ENCODE results near the gene IL20RA. TPM values are rescaled to one million over a fixed set of nuclear protein-coding genes. Genes with fewer than 3 reads are reported as not detected.
A peak's percentile ranks its signal among the peaks of the same experiment; 100 is the strongest.

IL20RA gene
- total RNA-seq, 4 donors from 2014 or later, result 0.27 to 8.1 (median 2.6) TPM

DNA sequence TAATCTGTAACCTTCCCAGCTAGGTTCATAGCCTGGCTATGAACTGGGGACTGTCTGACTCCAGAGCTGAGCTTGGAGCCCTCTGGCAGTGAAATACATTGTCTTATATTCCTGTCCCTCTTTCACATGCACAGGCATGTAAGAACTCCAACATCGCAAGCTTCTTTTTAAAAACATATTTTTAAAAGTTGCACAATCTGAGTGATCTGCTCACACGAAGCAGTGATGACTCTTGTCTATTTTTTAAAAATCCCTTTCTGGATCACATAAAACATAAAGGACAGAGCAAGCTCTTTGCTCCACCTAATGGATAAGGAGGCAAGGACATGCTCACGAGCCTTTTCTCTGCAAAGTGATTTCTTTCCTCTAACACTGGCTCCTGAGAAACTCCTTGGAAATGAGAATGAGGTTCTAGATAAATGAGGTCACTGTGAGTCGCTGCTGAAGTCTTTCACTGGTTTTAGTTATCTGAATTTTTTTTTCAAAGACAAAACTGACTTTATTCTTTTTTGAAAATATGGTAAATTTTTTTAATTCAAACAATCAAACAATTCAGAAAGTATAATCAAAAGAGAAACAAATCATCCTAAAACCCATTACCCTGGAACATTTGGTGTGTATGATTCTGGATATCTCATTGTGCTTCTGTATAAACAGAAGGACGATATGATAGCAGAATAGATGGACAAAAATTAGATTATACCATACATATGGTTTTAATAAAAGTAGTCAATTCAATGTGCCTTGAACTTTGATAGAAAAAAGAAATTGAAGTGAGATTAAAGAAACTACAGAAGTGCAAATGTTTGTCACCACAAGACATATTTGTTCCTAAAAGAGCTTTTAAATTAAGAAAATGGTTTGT lies 30.8 kb downstream of the IL20RA start:
- WGBS, 2 donors, result 31 to 32% methylated on average over 5 of the region's 5 CpGs
- no peak overlapping the region for H3K27ac ChIP-seq

DNA sequence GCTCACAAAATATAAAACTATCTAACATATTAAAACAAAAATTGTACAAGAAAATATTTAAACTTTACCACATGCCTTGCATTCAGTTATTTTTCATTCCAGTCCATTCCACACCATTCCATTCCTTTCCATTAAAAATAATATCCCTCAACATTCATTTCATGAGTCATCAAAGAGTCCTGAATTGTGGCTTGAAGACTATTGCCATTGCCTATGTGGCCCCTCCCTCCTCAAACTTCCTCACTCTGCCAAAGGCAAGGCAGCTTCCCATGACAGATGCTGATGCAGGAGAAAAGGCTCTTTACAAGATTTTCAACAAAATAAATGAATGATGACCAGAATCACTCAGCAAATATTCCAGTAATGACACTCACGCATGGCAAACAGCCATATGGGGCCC lies 31.7 kb downstream of the IL20RA start:
- H3K4me3 ChIP-seq (replicated peaks in 1 of 3), result no peak overlapping the region
- 76 to 96% methylated on average over 1 of the region's 1 CpG for WGBS, 2 donors
- intact Hi-C loops (cut with DNase I), result no loop called here

More for the DNA sequence above, 30.8 kb downstream of the IL20RA start:
- Histone ChIP-seq H3K4me1 (no peaks in the 10 kb centered on the region), H3K27me3 (no peaks in the 10 kb centered on the region), H3K4me3 (replicated peaks in 1 of 3) (no peak overlapping the region), H3K36me3 (no peaks in the 10 kb centered on the region), H3K9me3 (no peaks in the 10 kb centered on the region)
- TF ChIP-seq, protein P1, sequence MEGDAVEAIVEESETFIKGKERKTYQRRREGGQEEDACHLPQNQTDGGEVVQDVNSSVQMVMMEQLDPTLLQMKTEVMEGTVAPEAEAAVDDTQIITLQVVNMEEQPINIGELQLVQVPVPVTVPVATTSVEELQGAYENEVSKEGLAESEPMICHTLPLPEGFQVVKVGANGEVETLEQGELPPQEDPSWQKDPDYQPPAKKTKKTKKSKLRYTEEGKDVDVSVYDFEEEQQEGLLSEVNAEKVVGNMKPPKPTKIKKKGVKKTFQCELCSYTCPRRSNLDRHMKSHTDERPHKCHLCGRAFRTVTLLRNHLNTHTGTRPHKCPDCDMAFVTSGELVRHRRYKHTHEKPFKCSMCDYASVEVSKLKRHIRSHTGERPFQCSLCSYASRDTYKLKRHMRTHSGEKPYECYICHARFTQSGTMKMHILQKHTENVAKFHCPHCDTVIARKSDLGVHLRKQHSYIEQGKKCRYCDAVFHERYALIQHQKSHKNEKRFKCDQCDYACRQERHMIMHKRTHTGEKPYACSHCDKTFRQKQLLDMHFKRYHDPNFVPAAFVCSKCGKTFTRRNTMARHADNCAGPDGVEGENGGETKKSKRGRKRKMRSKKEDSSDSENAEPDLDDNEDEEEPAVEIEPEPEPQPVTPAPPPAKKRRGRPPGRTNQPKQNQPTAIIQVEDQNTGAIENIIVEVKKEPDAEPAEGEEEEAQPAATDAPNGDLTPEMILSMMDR (IDR thresholded peaks at IDR 0.05), result peak in 4 of 6 experiments; percentile 28 to 50 (median 48)
- TF ChIP-seq POLR2A (IDR thresholded peaks at IDR 0.05), result no peak
- intact Hi-C loops (cut with DNase I), result no loop called here
- DNase-seq, result no peak

DNA sequence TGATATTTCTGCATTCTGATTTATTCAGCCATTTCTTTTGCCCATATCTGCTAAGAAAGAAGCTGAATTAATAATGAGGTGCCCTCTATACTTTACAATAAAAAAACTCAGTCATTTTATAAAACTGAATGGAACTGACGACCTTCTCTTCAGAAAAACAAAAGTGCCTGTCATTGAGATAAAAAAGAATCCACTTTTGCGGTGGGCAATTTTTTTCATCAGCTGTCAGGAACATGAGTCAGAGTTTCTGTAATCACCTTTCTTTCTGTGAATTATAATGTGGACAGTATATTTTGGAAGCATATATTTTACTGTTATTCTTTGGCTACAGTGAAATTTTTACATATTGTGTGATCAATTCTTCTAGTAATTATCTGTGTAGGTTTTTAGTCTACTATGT lies 33.4 kb downstream of the IL20RA start:
- no peak for TF ChIP-seq POLR2A (IDR thresholded peaks at IDR 0.05)
- TF ChIP-seq, protein P1 (IDR thresholded peaks at IDR 0.05), result no peak
- 80 to 86% methylated on average over 2 of the region's 2 CpGs for WGBS, 2 donors
- no peak overlapping the region for H3K4me3 ChIP-seq (replicated peaks in 1 of 3)
- intact Hi-C loops (cut with DNase I), result no loop called here
- H3K4me1 ChIP-seq, result no peaks in the 10 kb centered on the region
- no peaks in the 10 kb centered on the region for H3K9me3 ChIP-seq
- no peak overlapping the region for H3K27ac ChIP-seq
- no peak for DNase-seq
- no peaks in the 10 kb centered on the region for H3K36me3 ChIP-seq
- H3K27me3 ChIP-seq, result no peaks in the 10 kb centered on the region

More for the DNA sequence above, 31.7 kb downstream of the IL20RA start:
- TF ChIP-seq POLR2A (IDR thresholded peaks at IDR 0.05), result no peak
- TF ChIP-seq, protein P1 (IDR thresholded peaks at IDR 0.05), result no peak
- H3K27me3 ChIP-seq, result no peaks in the 10 kb centered on the region
- H3K36me3 ChIP-seq, result no peaks in the 10 kb centered on the region
- H3K4me1 ChIP-seq, result no peaks in the 10 kb centered on the region
- no peaks in the 10 kb centered on the region for H3K9me3 ChIP-seq
- DNase-seq, result no peak
- no peak overlapping the region for H3K27ac ChIP-seq

DNA sequence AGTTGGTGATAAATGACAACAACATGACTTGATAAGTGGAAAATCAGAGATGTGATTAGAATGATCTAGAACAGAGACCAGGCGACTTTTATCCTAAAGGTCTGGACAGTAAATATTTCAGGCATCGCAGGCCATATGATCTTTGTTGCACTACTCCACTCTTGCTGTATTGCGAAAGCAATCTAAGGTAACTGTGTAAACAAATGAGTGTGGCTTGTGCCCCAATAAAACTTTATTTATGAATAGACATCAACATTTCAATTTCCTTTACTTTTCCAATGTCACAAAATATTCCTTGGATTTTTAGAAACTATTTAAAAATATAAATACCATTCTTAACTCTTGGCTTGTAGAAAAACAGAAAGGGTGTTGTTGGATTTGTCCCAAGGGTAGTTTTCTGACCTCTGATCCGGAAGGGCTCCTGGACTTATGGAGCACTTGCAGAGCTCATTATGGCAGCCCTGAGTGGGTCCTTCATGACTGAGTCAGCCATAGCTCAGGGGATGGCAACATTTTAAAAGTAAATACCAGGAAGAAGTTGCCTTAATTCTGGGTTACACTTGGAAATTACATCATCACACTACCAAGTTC lies 34.5 kb downstream of the IL20RA start:
- no peaks in the 10 kb centered on the region for H3K4me1 ChIP-seq
- H3K27me3 ChIP-seq, result no peaks in the 10 kb centered on the region
- intact Hi-C loops (cut with DNase I), result no loop called here
- no peaks in the 10 kb centered on the region for H3K9me3 ChIP-seq
- no peak overlapping the region for H3K27ac ChIP-seq
- DNase-seq, result no peak
- H3K4me3 ChIP-seq (replicated peaks in 1 of 3), result no peak overlapping the region
- TF ChIP-seq, protein P1 (IDR thresholded peaks at IDR 0.05), result no peak
- TF ChIP-seq POLR2A (IDR thresholded peaks at IDR 0.05), result no peak
- H3K36me3 ChIP-seq, result no peaks in the 10 kb centered on the region
- 92 to 93% methylated on average over 4 of the region's 4 CpGs for WGBS, 2 donors

DNA sequence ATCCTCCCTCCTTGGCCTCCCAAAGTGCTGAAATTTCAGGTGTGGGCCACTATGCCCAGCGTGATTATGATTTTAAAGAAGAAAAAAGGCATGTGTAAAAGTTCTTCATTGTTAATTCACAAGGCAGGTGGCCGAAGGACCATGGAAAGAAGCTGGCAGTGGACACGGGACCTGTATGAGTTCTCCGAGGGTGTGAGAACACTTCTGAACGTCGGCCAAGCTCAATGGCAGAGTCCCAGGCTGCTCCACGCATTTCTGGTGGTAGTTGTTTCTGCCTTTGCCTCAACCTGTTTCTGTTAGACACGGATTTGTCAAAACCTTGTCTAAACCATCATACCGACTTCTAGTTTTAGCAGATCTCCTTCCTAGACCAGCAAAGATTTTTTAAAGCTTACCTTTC lies 36.6 kb downstream of the IL20RA start:
- Histone ChIP-seq H3K36me3 (no peaks in the 10 kb centered on the region), H3K27ac (no peak overlapping the region), H3K27me3 (no peaks in the 10 kb centered on the region), H3K9me3 (no peaks in the 10 kb centered on the region), H3K4me3 (replicated peaks in 1 of 3) (no peak overlapping the region), H3K4me1 (no peaks in the 10 kb centered on the region)
- intact Hi-C loops (cut with DNase I), result no loop called here
- WGBS, 2 donors, result 81 to 91% methylated on average over 9 of the region's 9 CpGs
- no peak for DNase-seq
- TF ChIP-seq, protein P1 (IDR thresholded peaks at IDR 0.05), result no peak
- TF ChIP-seq POLR2A (IDR thresholded peaks at IDR 0.05), result no peak

Data from thyroid gland (tissue), 4 donors.